DOHH2 (cell line): ENCODE results near the gene NASP.

Experiments
- CTCF ChIP-seq: fragments of 200-600 bp; sonication (generic); IDR thresholded peaks from one replicate; pipeline ENCODE4 v1.5.1; 2014; ENCODE audit warnings: antibody characterized with exemption, mild to moderate bottlenecking, low read depth, low read length; ENCODE audit not compliant: poor library complexity, severe bottlenecking
- EZH2phosphoT487 ChIP-seq: fragments of 200-600 bp; sonication (generic); IDR thresholded peaks from 2 replicates; pipeline ENCODE4 v1.6.1; 2017; ENCODE audit warnings: borderline replicate concordance, mild to moderate bottlenecking, antibody characterized with exemption, low read length, moderate library complexity, mixed read lengths

- TF ChIP-seq CTCF = no peak
- no peak for TF ChIP-seq EZH2phosphoT487
Observed at GRCh38 chr1:45621895-45622523, 38.2 kb downstream of the NASP start.
